HG03457 (cell line): ENCODE measurements around the gene OPA3.
"Not testable (repeated sequence)": the region's sequence is repeated elsewhere in the genome, so short reads cannot be mapped to it uniquely, and the experiment has no call there.

Experiments used
- ATAC-seq: cut with Tn5 transposase; IDR thresholded peaks from one replicate; pipeline ENCODE4 v1.9.1; 2021; ENCODE audit warnings: moderate number of reproducible peaks; ENCODE audit not compliant: unreplicated experiment

OPA3 gene

DNA sequence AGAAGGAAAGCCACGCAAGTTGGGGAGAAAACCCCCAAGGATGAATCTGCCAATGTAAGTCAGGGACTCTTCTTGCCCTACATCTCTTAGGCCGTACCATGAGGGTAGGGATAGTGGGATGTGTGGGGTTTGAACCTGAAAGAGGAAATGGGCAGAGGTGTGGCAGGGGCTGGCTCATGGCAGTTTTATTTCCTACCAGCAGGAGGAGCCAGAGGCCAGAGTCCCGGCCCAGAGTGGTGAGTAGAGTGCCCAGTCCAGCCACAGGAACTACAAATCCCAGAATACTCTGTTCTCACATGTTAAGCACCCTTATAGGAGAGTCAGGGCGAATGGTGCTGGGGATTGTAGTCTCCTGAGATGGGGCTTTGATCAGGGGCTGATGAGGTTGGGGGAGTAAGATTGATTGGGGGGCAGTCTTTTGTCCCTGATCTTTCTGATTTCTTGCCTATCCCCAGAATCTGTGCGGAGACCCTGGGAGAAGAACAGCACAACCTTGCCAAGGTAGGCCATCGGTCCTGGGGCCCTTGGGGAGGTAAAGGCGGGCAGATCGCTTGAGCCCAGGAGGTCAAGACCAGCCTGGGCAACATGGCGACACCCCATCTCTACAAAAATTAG lies 60.9 kb downstream of the OPA3 start:
- ATAC-seq, result no peak

- ATAC-seq, result no peak
Observed at GRCh38 chr19:45522010-45522941, 62.3 kb downstream of the OPA3 start.

- no peak for ATAC-seq
Observed at GRCh38 chr19:45518469-45518826, 66.2 kb downstream of the OPA3 start.

- no peak for ATAC-seq
Observed at GRCh38 chr19:45517641-45518468, 66.7 kb downstream of the OPA3 start.

GRCh38 chr19:45517238-45517637 lies 67.4 kb downstream of the OPA3 start:
- ATAC-seq, result no peak

- no peak for ATAC-seq
Observed at GRCh38 chr19:45515807-45516401, 68.7 kb downstream of the OPA3 start.

- no peak for ATAC-seq
Observed at GRCh38 chr19:45515081-45515624, 69.4 kb downstream of the OPA3 start.

DNA sequence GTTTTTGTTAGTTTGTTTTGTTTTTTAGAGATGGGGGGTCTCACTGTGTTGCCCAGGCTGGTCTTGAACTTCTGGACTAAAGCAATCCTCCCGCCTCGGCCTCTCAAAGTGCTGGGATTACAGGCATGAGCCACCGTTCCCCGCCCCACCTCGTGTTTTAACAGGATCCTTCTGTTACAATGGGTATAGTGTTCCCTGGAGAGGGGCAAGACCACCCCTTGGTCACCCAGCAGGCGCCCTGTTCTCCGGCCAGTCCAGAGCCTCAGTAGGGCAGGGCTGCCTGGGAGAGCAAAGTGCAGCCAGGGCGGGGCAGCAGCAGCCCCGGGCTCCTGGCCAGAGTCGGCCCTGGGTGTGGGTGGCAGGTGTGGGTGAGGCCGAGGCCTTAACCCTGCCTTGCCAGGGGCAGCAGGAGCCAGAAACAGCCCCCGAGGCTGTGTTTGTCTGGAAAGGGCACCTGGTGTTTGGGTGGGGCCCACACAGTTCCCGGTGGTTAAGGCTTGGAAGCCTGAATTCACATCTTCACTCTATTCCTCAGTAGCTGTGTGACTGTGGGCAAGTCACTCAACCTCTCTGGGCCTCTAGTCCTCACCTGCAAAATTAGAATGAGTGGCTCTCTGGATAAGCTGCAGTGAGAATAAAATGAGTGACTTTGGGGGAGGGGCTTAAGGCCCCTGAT lies 70.1 kb downstream of the OPA3 start:
- no peak for ATAC-seq

DNA sequence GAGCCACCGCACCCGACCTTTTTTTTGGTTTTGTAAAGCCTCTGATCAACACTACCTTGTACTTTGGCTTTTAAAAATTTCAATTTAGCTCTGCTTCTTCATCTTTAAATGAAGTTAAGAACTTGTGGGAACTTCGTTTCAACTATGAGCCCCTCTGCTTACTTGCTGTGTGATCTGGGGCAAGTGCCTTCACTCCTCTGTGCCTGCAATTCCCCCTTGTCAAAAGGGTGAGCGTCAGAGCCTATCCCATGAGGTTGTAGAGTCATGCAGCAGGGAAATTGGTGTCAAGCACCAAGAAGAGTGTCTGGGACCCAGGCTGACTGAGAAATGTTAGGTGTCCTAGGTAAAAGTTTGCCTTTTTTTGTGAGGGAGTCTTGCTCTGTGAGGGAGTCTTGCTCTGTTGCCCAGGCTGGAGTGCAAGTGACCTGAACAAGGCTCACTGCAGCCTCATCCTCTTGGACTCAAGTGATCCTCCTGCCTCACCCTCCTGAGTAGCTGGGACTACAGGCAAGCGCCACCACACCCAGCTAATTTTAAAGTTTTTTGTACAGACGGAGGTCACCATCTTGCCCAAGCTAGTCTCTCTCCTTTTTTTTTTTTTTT lies 71.6 kb downstream of the OPA3 start:
- no peak for ATAC-seq

GRCh38 chr19:45511074-45511473 lies 73.5 kb downstream of the OPA3 start:
- no peak for ATAC-seq

GRCh38 chr19:45510352-45510751 lies 74.2 kb downstream of the OPA3 start:
- ATAC-seq, result not testable (repeated sequence)

GRCh38 chr19:45509692-45510015 lies 74.9 kb downstream of the OPA3 start:
- no peak for ATAC-seq

DNA sequence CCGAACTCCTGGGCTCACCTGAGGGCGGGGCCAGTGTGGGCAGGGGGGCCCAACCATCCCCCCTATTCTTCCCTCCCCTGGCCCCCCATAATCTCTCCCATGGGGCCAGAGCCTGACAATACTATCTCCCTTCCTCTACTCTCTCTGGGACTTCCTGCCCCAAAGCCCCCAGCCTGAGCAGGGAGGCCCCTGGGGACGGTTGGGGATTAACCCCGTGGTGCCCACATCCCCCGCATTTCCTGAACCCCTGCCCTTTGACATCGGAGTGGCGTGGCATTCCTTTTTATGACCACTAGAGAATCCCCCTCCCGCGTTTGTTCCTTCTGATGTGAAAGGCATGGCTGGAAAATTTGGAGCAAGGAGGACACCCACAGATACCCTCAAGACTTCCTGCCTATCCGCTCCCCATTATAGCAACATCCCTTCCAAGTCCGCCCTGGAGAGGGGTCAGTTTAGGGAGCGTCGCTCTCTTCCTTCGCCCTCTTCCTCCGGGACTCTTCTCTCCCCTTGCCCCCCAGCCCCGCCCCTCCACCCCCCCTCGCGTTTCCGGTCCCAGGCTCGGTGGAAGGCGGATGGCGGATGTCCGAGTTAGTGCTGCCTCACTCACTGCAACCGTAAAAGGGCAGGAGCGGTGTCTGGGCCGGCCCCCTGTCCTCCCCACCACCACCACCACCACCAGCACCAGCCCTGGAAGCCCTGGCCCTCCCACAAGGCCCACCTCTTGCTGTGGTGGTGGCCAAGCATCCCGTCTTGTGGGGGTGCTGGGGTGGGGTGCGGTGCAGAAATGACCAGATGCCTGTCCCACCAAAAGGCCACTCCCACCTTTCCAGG lies 75.5 kb downstream of the OPA3 start:
- no peak for ATAC-seq

GRCh38 chr19:45508417-45508860 lies 76.2 kb downstream of the OPA3 start:
- ATAC-seq, result no peak

GRCh38 chr19:45507872-45508416 lies 76.7 kb downstream of the OPA3 start:
- ATAC-seq, result no peak

DNA sequence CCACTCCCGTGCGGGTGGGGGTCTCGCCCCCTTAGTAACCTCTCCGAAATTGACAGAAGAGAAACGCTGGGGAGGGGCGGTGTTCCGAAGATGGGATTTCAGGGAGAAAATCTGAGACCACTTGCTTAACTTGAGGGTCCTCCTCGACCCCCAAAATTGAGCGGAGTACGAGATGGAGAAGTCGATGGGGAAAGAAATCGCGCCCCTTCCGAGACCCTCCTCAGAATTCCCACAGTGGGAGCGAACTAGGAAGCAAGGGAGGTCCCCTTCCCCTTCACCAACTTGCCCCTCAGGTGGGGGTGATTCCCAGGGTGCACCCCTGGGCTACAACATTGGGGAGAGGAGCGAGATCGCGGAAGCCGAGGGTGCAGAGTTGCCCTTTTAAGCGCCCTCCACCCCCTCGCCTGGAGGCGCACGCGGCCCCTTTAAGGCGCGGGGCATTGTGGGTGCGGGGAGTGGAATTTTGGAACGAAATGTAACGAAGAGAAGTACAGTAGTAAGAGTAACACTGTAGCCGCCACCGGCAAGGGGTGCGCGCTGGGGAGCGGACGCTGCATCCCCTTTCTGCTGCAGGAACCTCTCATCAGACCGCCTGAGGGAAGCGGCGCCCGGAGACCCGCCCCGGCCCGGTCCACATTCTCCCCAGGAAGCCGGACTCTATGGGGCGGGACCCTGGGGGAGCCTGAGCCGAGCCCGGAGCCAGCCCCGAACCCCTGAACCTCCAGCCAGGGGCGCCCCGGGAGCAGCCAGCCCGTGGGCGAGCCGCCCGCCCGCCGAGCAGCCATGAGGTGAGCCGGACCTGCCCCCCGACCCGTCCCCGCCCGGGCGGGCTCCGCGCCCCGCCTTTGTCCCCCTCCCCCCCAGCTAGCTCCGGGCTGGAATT lies 77.4 kb downstream of the OPA3 start, which contains the start of gene VASP:
VASP (plus strand) TSS at position 491 of the 883 bp plus-strand sequence; CDS start at position 784, 293 bp downstream.
- ATAC-seq, result peak; percentile 24

GRCh38 chr19:45506246-45506988 lies 78.2 kb downstream of the OPA3 start:
- ATAC-seq, result no peak
